NCI-H1930 (cell line): ENCODE results near the gene KCTD6.

Experiments used
- DNase-seq, 2 experiments: peaks; one replicate each; lab custom pipeline; 2025; lab: John Stamatoyannopoulos, UW

Gene KCTD6

DNA sequence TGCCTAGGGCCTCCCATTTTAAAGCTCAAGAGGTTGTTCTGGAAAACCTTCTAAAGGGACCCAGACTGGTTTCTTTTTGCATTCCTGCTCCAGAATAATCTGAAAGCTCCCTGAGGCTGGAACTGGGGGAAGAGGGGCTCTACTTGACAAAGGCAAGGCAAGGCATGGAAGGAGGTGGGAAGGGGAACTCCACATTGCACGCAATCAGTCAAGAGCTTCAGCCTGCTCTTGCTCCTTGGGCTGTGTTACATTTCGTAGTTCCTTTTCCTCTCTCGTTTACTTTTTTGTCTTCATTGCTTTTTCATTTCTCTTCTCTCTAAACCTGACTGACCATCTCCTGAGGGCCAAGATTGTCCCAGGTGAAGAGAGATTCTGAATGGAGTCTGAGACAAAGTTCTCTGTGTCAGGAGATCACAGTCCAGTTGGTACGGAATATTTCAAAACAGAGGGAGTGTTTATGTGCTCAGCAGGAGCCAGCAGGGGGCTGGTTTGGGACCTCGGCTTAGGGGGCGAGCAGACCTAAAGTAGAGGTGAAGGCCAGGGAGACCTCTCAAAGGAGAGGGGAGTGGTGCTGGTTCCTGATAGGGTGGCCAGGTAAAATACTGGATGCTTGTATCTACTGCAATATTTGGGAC, 6.0 kb upstream of the KCTD6 start:
- DNase-seq, result no peak

DNA sequence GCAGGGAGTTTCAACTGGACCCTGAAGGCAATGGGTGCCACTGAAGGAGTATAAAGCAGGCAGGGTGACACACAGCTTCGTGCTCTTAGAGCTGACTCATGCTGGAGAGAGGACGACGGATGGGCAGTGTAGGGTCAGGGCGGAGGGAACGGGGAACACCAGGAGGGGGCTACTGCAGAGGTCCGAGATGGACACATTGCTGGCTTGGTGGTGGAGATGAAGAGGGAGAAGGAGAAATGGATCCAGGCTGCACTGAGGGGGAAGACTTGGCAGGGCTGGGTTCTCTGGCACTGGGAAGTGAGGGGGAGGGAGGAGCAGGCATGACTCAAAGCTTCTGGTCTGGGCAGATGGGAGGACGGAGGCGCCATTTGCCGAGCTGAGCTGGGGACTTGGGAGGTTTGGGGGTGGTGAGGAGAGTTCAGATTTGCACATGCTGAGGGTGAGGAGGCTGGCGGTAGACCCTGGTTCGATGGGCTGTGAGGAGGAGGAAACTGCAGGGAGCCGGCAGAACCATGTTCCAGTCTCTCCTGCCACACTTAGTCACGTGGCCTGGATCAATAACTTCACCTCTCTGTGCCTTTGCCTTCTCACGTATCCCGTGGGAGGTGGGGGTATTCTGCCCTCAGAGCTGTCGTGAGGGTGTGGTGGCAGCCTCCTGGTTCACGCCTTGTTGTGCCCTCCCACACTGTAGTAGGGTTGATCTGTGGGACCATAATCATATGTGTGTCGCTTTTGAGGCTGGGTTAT, 4.6 kb upstream of the KCTD6 start:
- DNase-seq, result no peak

DNA sequence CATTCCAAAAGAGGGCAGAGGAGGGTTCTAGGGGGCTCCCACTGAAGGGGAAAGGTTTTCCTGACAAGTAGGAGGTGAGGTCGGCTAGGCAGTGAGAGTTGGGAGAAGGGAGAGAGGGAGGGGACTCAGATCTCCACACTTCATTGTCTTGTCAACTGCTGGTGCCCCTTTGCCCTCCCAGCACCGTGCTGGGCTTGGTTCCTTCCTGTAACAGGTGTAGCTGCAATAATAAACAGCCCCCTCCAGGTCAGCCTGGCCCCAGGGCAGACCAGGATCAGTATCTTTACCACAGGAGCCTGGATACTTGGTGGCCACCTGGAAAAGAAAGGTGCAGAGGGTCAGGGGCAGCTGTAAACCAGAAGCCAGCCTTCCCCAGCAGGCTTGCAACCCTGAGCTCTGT, 2.9 kb upstream of the KCTD6 start:
- DNase-seq, result no peak

DNA sequence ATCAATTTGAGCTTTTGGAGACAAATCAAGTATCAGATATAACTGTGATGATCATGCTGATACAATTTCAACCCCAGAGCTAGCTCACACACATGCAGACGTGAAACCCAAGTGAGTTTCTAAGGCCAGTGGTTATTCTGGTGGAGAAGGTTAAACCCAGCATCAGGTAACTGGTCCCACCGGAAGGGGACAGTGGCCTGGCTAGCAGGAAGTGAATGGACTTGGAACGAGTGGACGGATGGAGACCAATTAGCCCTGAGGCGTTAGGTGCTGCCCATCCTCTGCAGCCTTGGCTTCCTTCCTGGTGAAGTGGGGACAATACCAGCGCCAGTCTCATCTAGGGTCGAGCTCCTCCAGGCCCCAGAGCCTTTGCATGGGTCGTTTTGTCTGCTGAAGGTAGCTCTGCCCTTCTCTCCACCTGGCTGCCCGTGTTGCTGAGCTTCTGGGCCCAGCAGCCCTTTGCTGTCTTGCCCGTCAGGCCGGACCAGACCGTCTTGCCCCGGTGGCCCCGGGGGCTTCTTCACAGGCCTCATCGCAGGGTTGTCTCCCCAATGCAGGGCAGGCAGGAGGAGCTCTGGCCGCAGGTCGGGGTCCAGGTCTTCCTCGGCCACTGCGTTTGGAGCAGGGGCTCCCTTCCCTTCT, 915 bp upstream of the KCTD6 start:
- DNase-seq, result no peak

DNA sequence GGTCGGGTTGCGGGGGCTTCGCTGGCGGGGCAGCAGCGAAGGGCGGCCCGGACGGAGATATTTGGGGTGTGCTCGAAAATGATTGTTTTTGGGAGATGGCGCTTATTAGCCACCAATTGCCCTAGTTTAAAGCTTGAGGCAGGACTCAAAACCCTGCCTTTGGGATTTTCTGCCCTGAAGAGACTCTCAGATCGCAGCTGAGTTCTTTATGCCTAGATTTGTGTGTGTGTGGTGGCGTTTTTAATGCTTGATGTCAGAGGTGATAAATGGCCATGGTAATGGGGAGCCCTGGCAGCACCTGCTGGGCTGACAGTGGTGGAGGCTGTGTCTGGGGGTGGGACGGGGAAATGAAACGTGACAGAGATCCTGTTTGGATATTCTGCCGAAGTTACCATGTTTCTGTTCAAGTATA, 604 bp downstream of the KCTD6 start:
- DNase-seq, result no peak

DNA sequence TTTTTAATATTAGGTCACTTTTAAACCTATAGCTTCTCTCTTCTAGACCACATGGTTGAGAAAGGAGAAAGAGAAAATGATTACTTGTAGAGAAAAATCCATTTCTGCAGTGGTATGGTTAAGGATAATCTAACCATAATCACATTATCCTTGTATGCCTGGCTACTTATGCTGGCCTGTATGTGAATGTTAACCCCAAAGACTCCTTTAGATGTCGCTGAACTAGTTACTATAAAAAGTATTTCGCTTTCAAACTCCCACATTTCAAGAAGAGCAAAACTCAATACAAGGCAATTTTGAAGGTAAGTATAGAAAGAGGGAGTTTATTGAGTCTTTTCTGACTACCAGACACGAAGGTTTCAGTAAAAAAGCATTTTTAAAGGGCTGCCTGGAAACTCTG, 2.2 kb downstream of the KCTD6 start:
- DNase-seq, result no peak

DNA sequence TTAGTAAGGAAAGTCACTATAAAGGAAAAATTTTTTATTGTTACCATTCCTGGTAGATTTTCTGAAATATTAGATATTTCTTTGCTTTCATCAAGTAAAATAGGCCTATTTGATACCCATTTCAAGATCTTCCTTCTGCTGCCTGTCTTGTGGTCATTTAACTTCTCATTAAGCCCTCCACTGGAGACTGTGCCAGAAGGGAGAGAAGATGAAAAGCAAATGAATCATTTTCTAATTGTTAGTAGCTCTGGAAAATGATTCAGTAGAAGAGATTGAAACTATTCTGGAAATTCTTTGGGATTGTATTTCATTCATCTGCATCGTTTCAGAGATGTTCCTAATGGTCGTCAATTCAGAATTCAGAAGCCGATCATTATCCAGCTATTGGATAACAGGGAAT, 3.2 kb downstream of the KCTD6 start:
- no peak for DNase-seq

DNA sequence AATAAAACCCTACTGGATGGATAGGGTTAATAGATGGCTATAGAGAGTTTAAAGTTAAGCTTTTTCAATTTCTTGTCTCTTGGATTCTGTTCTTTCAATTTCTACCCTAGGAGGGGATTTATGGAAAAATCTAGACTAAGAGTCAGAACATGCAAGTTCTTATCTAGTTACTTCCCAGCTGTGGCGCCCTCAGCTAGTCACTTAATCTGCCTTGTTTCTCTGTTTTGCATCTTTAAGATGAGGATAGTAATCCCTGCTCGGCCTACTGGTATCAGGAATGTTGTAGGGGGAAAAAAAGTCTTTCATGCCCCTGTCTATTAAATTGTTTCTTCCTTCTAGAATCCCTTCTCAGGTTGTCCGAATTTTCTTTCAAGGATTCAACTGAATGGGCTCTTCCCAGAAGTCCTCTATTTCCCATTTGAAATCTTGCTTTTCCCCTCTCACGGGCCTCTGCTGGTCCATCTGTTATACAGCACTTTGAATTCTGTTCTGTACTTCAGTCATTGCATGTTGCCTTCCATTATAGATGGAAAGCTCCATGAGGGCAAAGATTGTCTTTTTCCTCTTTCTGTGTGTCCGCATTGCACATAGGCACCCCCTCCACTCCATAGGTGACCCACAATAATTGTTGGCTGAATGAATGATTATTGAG, 4.4 kb downstream of the KCTD6 start:
- DNase-seq, result no peak

DNA sequence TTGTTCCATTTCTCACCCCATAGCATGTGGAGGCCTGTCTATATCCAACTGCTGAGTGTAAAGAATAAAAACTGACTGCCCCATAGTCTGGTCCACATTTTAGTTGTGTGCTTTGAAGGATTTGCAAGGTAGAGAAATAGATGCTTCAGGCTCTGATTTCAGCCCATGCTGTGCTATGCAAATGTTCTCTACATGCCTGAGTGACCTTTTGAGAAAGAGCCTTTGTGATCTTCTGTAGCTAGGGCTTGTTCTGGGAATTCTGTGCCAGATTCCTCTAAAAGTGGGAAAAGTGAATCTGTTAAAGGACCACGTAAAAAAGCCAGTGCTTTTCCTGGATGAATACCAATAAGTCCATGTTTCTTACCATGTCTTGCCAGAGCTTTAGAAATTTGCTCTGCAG, 5.2 kb downstream of the KCTD6 start:
- DNase-seq, result no peak

DNA sequence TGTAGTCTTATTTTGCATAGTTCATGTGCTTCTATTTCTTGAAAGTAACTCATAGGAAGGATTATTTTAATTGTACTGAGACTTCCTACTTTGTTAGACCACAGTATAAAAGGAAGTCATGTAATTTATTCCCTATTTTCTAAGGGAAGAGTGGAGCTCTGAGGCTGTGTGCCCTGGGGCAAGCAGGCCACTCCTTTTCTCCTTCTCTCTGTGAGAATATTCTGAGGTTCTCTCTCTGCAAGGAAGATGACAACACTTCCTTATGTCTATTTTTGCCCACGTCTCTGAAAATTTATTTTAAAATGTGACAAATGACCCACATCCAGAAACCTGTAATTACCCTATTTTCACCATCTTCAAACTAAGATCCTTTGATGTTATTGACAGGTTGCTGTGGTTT, 11.0 kb downstream of the KCTD6 start:
- DNase-seq, result no peak

DNA sequence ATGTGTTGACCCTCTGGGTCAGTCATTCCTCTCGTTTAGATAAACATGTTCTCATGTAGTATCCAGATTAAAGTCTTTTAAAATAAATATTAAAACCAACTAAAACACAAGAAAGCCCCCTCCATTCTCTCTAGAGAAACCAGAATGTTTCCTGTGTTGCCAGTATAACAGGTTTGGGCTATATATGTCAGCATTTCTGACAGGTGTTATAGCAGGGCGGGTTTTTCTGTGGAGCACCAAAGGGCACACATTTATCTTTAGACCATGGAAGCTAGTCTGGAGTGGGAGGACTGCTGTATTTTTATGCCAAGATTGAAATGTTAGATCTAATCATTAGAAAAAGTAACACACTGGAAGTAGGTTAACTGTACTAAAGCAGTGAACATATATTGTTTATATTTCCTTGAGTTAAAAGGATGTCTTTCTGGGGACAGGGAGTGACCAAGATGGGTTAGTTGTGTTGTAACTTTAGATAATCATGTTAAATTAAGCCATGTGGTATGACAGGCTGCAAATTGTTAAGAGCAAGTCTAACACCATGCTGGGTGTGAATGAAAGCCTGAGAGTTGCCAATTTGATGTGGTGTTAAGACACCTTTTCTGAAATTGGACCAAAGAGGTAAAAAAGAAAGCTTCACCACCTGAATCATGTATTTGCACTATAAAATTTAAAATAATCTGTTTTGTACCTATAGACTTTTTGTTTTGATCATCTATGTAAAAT, 15.6 kb downstream of the KCTD6 start:
- DNase-seq, result no peak

DNA sequence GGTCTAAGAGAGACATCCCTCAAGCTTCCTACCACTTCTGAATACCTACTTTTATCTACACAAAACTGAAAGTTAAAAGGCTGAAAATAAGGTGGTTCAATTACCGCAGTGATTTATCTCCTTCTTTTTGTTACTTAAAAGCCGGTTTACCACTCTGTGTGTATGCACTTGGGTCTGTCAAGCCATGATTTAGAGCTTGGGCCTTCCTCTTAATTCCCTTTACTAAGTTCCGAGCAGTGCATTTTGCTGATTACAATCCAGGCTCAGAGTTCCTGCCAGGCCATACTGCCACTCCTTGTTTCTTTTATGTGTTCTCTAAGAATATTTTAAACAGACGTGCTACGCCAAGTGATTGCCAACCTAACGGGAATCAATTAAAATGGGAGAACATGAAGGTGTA, 16.5 kb downstream of the KCTD6 start:
- DNase-seq, result no peak

DNA sequence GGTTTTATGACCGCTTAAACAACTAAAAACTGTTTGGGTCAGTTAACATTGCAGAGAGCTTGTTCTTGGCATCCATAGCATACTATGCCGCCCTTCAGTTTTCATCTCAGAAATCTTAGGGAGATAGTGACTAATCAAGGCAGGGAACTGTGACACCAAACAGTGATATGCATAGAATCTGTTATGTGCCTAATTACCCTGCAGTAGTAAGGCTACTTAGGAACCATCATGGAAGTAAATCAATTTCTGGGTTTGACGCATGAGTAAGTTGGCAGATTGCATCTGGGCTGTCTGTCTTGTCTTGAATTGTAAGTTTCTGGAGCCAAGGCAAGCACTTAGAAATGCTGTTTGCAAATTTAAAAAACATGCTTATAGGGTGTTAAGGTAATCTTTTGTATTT, 22.5 kb downstream of the KCTD6 start:
- DNase-seq, result no peak

DNA sequence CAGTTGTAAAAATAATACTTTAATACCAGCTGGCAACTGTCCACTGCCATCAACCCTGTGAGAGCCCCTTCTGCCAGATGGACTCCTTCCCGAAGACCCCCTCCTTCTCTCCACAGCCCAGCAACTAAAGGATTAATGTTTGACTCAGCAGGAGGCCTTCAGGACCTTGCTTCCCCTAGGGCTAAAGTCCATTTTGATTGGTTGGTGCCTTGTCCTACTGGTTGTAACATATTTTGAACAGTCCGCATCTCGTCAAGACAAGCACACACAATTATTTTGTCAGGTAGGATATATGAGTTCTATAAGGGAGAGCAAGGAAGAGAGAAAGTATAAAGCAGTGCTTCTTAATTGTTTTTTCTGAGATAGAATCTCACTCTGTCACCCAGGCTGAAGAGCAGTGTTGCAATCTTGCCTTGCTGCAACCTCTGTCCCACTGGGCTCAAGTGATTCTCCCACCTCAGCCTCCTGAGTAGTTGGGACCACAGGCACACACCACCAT, 26.4 kb downstream of the KCTD6 start:
- no peak for DNase-seq

DNA sequence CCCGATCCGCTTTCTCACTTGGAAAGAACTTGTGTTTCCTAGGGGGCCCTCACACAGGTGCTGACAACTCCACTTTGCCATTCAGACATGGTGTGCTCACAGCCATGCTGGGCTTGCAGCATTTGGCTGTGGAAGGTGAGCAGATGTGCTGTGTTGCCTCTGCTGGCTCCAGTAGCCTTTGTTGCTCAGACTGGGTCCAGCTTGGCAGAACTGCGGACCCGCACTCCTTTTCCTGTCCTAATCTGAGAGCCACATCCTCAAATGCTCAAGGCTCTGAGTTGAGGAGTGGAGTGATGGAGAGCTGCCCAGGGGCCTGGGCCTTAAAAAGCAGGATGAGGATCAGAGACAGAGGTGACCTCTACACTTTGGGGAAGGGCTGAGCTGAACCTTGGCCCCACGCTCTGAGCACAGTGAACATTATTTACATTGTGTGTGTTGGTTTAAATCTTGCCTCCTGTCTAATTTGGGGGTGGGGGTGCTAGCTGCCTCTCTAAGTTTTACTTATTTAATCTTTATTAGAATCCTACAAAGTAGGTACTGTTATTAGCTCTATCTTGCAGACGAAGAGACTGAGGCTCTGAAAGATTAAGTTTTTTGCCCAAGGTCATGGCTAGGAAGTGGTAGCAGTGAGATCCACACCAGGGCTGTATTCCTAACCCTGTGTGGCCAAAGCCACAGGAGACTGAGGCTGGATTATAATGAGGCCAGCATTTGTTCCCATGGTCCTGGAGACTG, 27.9 kb downstream of the KCTD6 start:
- DNase-seq, result no peak

DNA sequence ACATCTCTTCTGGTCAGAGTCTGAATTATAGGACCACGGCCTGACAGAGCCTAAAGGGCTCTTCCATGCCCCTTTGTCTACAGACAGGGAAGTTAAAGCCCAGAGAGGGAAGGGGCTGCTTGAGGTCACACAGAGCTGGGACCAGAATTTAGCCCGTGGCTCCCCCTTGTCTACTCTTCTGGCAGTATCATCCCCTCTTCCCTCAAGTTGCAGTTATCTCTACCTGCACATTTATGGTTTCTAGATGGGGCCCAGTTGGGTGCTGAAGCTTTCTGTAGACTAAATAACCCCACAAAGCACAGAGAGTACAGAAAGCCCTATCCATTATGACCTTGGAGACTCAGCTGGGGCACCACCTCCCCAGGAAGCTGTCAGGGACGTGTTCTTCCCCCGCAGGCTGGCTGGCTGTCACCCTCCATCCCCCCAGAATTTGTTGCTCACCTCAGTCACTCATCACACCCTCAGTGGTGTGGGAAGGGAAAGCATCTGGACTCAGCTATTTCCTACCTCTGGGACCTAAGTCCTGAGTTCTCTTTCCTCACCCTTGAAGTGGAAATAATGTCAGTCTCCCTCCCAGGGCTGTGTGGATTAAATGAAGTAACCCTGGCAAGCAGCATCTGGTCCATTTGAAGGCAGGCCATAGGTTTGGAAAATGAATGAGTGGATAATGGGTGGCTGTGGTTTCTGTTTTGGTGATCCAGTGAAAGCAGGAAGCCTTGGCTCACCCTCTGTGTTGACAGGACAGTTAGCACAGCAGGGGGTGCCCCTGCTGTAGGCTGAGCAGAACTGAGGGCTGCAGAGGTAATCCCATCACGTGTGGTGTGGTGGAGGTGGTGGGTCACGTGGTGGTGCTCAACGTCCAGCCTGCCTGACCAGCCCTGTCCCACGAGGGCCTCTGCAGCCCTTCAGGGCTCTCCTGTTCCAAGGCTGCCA, 28.8 kb downstream of the KCTD6 start:
- DNase-seq, result no peak

DNA sequence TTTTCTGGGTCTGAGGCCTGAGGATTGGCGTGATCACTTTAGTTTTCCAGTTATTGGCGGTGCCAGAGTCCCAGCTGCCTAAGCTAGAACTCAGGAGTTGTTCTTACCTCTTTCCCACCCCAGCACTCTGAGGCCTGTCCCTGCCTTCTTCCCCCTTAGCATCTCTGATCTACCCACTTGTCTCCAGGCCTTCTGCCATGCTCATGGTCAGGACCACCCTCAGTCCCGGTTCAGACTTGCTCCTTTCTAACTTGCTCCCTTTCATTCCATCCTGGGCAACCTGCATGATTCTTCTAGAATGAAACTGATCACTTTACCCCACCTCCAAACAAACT, 29.4 kb downstream of the KCTD6 start:
- DNase-seq, result no peak

DNA sequence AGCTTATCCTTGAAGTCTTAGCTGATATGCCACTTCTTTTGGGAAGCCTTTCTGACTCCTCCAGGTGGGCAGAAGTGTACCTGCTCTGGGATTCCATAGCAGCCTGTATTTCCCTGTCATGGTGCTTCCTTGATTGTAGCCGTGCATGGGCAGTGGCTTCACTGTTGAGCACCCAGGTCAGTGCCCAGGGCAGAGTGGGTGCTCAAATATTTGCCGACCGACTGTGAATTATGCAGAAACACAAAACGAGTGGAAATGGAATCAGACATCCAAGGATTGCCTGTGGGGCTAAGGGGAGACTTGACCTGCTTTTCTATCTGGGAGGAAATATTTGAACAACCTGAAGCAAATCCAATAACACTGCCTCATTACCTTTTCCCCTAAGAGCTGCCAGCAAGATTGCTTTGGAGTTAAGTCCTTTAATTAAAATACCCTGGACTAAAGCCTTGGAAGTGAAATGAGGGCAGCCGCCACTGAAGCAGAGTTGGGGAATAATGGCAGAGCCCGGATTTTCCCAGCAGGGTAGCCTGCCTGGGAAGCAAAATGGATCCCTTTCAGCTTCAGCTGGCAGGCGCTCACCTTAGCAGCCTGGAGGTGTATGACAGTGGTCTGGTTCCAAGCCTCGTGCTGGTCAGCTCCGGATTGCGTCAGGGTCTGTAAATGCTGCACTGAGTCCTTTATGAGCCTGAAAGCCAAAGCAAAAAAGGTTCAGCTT, 30.2 kb downstream of the KCTD6 start:
- no peak for DNase-seq

DNA sequence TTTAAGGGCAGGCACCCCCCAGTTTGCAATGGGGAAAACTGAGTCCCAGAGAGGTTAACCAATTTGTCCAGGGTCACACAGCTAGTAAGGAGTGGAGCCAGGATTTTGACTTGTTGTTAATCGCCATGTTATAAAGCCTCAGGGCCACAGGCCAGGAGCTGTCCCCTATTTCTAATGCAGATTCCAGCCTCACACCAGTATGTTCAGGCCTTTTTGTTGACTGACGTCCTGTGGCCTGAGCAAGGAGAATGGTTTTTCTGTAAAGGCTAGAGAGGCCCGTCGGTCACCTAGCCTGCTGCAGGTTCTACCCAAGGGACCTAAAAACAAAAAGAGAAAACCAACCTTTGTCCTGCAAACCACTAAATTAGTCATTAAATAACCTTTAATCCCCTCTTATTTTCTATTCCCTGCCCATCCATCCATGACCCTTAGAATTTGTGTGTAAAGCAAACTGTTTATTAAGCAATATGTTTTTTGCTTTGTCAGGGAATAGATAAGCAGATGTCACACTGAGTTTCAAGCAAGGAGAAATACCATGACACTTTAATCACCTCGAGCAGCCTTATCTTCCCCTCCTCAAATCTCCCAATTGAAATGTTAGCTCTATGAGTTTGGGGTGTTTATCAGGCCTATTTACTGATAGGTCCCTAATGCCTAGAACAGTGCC, 31.0 kb downstream of the KCTD6 start:
- no peak for DNase-seq
